ENCODE measurements around the gene TNIP2. TPM values are rescaled to one million over a fixed set of nuclear protein-coding genes. Genes with fewer than 3 reads are reported as not detected.
A peak's percentile ranks its signal among the peaks of the same experiment; 100 is the strongest.

The TNIP2 gene
- total RNA-seq, 1 experiment from 2014 or later, result 35.8 TPM

GRCh38 chr4:2794486-2795299, 38.6 kb upstream of the TNIP2 start:
- no TSS peak for BruUV-seq (replicated peaks)
- no peak overlapping the region for H3K4me3 ChIP-seq (ENCODE audit: low read depth, low read length)
- H3K27me3 ChIP-seq (replicated peaks; ENCODE audit: control insufficient read depth, insufficient read depth, low read length), result no peaks in the 10 kb centered on the region
- POLR2A ChIA-PET, result no interaction called here
- CTCF ChIA-PET, result no interaction called here
- no peaks in the 10 kb centered on the region for H3K4me1 Mint-ChIP-seq (ENCODE audit: low read depth, unreplicated experiment)
- DNase-seq, result peak in 1 of 2 experiments; percentile 22
- no peaks in the 10 kb centered on the region for H3K27me3 Mint-ChIP-seq (ENCODE audit: insufficient read depth, unreplicated experiment)
- H3K4me1 ChIP-seq, result peaks cover 25% of the 10 kb centered on the region
- H3K36me3 ChIP-seq (ENCODE audit: control insufficient read depth, insufficient read depth, low read length), result no peaks in the 10 kb centered on the region
- no peaks in the 10 kb centered on the region for H3K9me3 Mint-ChIP-seq (ENCODE audit: unreplicated experiment)
- intact Hi-C loops (cut with micrococcal nuclease; ENCODE audit: unreplicated experiment), result no loop called here
- peaks cover 6% of the 10 kb centered on the region for H3K36me3 Mint-ChIP-seq (ENCODE audit: insufficient read depth, unreplicated experiment)
- H3K27ac Mint-ChIP-seq (ENCODE audit: unreplicated experiment), result peak overlapping the region; percentile 22
- H3K9me3 ChIP-seq, result no peaks in the 10 kb centered on the region
- no peak for TF ChIP-seq CTCF (IDR thresholded peaks at IDR 0.05; ENCODE audit: insufficient read depth in 1 of 2, low read depth in 1 of 2, low read length in 1 of 2, severe bottlenecking in 1 of 2, unreplicated experiment in 1 of 2)
- peak overlapping the region; percentile 71 for H3K4me3 Mint-ChIP-seq (ENCODE audit: unreplicated experiment)

GRCh38 chr4:2793586-2794485, 37.7 kb upstream of the TNIP2 start:
- H3K4me3 Mint-ChIP-seq (ENCODE audit: unreplicated experiment), result peak overlapping the region; percentile 71
- no peaks in the 10 kb centered on the region for H3K9me3 Mint-ChIP-seq (ENCODE audit: unreplicated experiment)
- no peaks in the 10 kb centered on the region for H3K36me3 ChIP-seq (ENCODE audit: control insufficient read depth, insufficient read depth, low read length)
- peaks cover 25% of the 10 kb centered on the region for H3K4me1 ChIP-seq
- H3K27ac Mint-ChIP-seq (ENCODE audit: unreplicated experiment), result peak overlapping the region; percentile 22
- H3K27me3 ChIP-seq (replicated peaks; ENCODE audit: control insufficient read depth, insufficient read depth, low read length), result no peaks in the 10 kb centered on the region
- intact Hi-C loops (cut with micrococcal nuclease; ENCODE audit: unreplicated experiment), result no loop called here
- ChIA-PET POLR2A (no interaction called here), CTCF (no interaction called here)
- H3K36me3 Mint-ChIP-seq (ENCODE audit: insufficient read depth, unreplicated experiment), result peaks cover 6% of the 10 kb centered on the region
- BruUV-seq (replicated peaks), result no TSS peak
- H3K27me3 Mint-ChIP-seq (ENCODE audit: insufficient read depth, unreplicated experiment), result no peaks in the 10 kb centered on the region
- DNase-seq, result peak; percentile 62 to 64
- H3K4me3 ChIP-seq (ENCODE audit: low read depth, low read length), result peak overlapping the region; percentile 49
- H3K4me1 Mint-ChIP-seq (ENCODE audit: low read depth, unreplicated experiment), result no peaks in the 10 kb centered on the region
- no peaks in the 10 kb centered on the region for H3K9me3 ChIP-seq
- no peak for TF ChIP-seq CTCF (IDR thresholded peaks at IDR 0.05; ENCODE audit: insufficient read depth in 1 of 2, low read depth in 1 of 2, low read length in 1 of 2, severe bottlenecking in 1 of 2, unreplicated experiment in 1 of 2)
